ENCODE results near the gene PARD3. TPM values are rescaled to one million over a fixed set of nuclear protein-coding genes. Genes with fewer than 3 reads are reported as not detected.

PARD3 gene
- total RNA-seq, 3 donors from 2014 or later (not counting 1 experiment from before 2014, with no cell fraction given): 0.14 to 0.49 (median 0.38) TPM

DNA sequence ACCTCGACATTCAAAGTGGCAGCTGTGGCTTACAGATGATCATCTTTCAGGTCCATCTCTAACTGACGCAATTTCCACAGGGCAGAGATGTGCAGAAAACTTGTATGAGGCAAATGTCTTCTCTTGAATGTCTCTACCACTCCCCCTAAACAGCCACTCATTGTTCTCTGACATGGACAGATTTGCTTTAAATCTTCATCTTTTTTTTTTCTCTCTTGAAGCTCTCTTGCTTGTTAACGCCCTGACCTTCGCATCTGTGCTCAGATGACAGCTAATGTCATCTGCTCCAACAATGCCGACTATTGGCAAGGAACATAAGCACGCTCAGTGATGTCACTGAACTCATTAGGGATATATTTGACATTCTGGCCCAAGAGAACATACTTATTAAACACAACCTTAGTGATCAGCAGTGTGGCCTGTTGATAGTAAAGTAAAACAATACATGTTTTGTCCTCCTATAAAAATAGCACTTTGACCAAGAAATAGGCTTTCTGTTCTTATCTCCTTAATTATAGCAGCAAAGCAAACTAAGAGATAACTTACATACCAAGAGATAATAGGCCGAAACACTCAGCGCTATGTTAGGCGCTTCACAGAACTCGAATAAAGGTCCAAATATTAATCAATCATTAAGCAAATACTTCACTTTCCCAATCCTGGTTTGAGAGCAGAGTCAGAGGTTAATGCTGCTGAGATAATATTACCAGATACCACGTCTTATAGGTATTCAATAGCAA is 583.5 kb downstream of the PARD3 start:
- Histone ChIP-seq H3K27ac (ENCODE audit: low read length) (no peak overlapping the region), H3K4me3 (ENCODE audit: low read length) (no peak overlapping the region), H3K36me3 (ENCODE audit: control insufficient read depth, insufficient read depth, low read length) (no peaks in the 10 kb centered on the region), H3K27me3 (ENCODE audit: control insufficient read depth, insufficient read depth, low read length) (no peaks in the 10 kb centered on the region), H3K9me3 (ENCODE audit: control insufficient read depth, insufficient read depth, low read length) (no peaks in the 10 kb centered on the region), H3K4me1 (ENCODE audit: control insufficient read depth, insufficient read depth, low read length) (no peaks in the 10 kb centered on the region)
- Mint-ChIP-seq H3K4me3 (no peak overlapping the region), H3K27ac (no peak overlapping the region), H3K36me3 (no peaks in the 10 kb centered on the region), H3K9me3 (no peaks in the 10 kb centered on the region), H3K4me1 (no peaks in the 10 kb centered on the region), H3K27me3 (ENCODE audit: low read depth in 2 of 2) (peaks cover 4 to 15% of the 10 kb centered on the region in 2 donors)
- intact Hi-C loops (cut with micrococcal nuclease): no loop called here
- TF ChIP-seq, protein P1, sequence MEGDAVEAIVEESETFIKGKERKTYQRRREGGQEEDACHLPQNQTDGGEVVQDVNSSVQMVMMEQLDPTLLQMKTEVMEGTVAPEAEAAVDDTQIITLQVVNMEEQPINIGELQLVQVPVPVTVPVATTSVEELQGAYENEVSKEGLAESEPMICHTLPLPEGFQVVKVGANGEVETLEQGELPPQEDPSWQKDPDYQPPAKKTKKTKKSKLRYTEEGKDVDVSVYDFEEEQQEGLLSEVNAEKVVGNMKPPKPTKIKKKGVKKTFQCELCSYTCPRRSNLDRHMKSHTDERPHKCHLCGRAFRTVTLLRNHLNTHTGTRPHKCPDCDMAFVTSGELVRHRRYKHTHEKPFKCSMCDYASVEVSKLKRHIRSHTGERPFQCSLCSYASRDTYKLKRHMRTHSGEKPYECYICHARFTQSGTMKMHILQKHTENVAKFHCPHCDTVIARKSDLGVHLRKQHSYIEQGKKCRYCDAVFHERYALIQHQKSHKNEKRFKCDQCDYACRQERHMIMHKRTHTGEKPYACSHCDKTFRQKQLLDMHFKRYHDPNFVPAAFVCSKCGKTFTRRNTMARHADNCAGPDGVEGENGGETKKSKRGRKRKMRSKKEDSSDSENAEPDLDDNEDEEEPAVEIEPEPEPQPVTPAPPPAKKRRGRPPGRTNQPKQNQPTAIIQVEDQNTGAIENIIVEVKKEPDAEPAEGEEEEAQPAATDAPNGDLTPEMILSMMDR (IDR thresholded peaks at IDR 0.05): no peak
- no peak for DNase-seq
- WGBS (ENCODE audit: insufficient coverage): 89% methylated on average over 9 of the region's 11 CpGs
- no peak for ATAC-seq

DNA sequence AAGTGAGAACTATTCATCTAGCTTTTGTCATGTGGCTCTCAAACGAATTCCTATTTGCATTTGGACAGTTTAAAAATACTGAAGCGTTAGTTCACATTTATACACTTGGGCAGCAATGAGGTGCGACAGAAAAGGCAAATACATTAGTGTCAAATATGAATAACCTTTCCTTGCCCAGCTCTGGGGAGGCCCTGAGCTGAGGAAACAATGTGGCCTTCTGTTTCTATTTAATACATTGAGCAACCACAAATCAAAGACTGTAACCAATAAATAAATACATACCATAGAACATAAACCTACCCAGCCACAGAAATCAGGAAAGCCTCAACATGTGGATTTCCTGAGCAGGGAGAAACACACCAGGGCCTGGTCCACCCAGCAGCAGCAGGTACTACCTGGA is 585.2 kb downstream of the PARD3 start:
- peaks cover 6 to 17% of the 10 kb centered on the region in 2 donors for H3K27me3 Mint-ChIP-seq (ENCODE audit: low read depth in 2 of 2)
- Histone ChIP-seq H3K4me3 (ENCODE audit: low read length) (no peak overlapping the region), H3K36me3 (ENCODE audit: control insufficient read depth, insufficient read depth, low read length) (no peaks in the 10 kb centered on the region), H3K27ac (ENCODE audit: low read length) (no peak overlapping the region), H3K9me3 (ENCODE audit: control insufficient read depth, insufficient read depth, low read length) (no peaks in the 10 kb centered on the region), H3K4me1 (ENCODE audit: control insufficient read depth, insufficient read depth, low read length) (no peaks in the 10 kb centered on the region), H3K27me3 (ENCODE audit: control insufficient read depth, insufficient read depth, low read length) (no peaks in the 10 kb centered on the region)
- H3K9me3 Mint-ChIP-seq: no peaks in the 10 kb centered on the region
- no peaks in the 10 kb centered on the region for H3K36me3 Mint-ChIP-seq
- intact Hi-C loops (cut with micrococcal nuclease): loop anchor here (10.0 kb wide), 1 partner anchor 405 kb away; no protein-coding TSS in a partner anchor
- 83% methylated on average over 3 of the region's 3 CpGs for WGBS (ENCODE audit: insufficient coverage)
- H3K27ac Mint-ChIP-seq: no peak overlapping the region
- TF ChIP-seq, protein P1 (IDR thresholded peaks at IDR 0.05): no peak
- ATAC-seq (no peak), DNase-seq (no peak)
- no peaks in the 10 kb centered on the region for H3K4me1 Mint-ChIP-seq
- H3K4me3 Mint-ChIP-seq: no peak overlapping the region

DNA sequence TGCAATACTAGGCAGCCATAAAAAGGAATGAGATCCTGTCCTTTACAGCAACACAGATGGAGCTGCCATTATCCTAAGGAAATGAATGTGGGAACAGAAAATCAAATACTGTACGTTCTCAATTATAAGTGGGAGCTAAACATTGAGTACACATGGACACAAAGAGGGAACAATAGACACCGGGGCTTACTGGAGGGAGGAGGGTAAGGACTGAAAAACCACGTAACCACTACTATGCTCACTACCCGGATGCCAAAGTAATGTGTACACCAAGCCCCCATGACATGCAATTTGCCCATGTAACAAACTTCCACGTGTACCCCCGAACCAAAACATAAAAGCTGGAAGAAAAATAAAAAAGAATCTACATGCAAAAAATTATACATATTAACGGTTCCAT is 587.0 kb downstream of the PARD3 start:
- intact Hi-C loops (cut with micrococcal nuclease): loop anchor here (10.0 kb wide), 1 partner anchor 407 kb away; no protein-coding TSS in a partner anchor
- no peak for ATAC-seq

More for the DNA sequence above, 587.0 kb downstream of the PARD3 start:
- H3K36me3 ChIP-seq (ENCODE audit: control insufficient read depth, insufficient read depth, low read length): no peaks in the 10 kb centered on the region
- no peaks in the 10 kb centered on the region for H3K9me3 ChIP-seq (ENCODE audit: control insufficient read depth, insufficient read depth, low read length)
- H3K4me3 ChIP-seq (ENCODE audit: low read length): no peak overlapping the region
- Mint-ChIP-seq H3K36me3 (no peaks in the 10 kb centered on the region), H3K4me3 (no peak overlapping the region), H3K4me1 (peaks cover 0 to 3% of the 10 kb centered on the region in 2 donors), H3K27ac (no peak overlapping the region), H3K9me3 (no peaks in the 10 kb centered on the region), H3K27me3 (ENCODE audit: low read depth in 2 of 2) (peaks cover 6 to 15% of the 10 kb centered on the region in 2 donors)
- DNase-seq: no peak
- H3K27ac ChIP-seq (ENCODE audit: low read length): no peak overlapping the region
- no peaks in the 10 kb centered on the region for H3K27me3 ChIP-seq (ENCODE audit: control insufficient read depth, insufficient read depth, low read length)
- TF ChIP-seq, protein P1 (IDR thresholded peaks at IDR 0.05): no peak
- no peaks in the 10 kb centered on the region for H3K4me1 ChIP-seq (ENCODE audit: control insufficient read depth, insufficient read depth, low read length)
- 34% methylated on average over 4 of the region's 7 CpGs for WGBS (ENCODE audit: insufficient coverage)
